Measurements from ENCODE around the gene SGTB. TPM values are rescaled to one million over a fixed set of nuclear protein-coding genes. Genes with fewer than 3 reads are reported as not detected.

Gene SGTB
- total and polyA plus RNA-seq, 11 donors, result 1.8 to 14.4 (median 6.5) TPM

DNA sequence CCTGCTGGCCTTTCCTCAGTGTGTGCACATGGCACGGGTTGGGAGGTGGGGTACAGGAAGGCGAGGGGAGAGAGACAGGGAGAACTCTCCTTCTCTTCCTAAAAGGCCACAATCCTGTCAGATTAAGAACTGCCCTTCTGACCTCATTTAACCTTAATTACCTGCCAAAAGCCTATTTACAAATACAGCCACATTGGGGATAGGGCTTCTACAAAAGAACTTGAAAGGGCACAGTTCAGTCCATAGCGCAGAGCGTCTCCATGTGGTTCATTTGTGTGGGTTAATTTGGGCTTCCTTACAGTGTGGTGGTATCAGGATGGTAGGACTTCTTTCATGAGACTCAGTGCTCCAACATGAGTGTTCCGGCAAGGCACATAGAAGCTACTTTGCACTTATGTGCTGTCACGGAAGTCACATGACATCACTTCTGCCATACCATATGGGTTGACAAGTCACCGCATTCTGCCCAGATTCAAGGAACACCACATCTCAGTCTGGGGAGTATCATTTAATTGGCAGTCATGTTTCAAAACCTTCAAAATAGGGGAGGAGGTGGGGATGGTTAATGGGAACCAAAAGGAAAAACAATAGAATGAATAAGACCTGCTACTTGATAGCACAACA, 46.9 kb upstream of the SGTB start:
- Histone ChIP-seq H3K36me3 (no peaks in the 10 kb centered on the region), H3K27ac (no peak overlapping the region), H3K4me3 (no peak overlapping the region), H3K9me3 (no peaks in the 10 kb centered on the region), H3K27me3 (no peaks in the 10 kb centered on the region), H3K4me1 (no peaks in the 10 kb centered on the region)
- WGBS, 4 donors, result 95 to 100% (median 97%) methylated on average over 7 of the region's 7 CpGs
- DNase-seq (no peak), ATAC-seq (no peak)
- intact Hi-C loops (cut with DNase I), result loop anchor here in 6 of 10 donors (10.0 kb wide), 6 partner anchors 156 to 536 kb away; partner anchors contain the start of genes ERBIN (in 1 of the 6) and SREK1 (in 1 of the 6)
- TF ChIP-seq POLR2A (IDR thresholded peaks at IDR 0.05) (no peak), CTCF (IDR thresholded peaks at IDR 0.05) (no peak)

DNA sequence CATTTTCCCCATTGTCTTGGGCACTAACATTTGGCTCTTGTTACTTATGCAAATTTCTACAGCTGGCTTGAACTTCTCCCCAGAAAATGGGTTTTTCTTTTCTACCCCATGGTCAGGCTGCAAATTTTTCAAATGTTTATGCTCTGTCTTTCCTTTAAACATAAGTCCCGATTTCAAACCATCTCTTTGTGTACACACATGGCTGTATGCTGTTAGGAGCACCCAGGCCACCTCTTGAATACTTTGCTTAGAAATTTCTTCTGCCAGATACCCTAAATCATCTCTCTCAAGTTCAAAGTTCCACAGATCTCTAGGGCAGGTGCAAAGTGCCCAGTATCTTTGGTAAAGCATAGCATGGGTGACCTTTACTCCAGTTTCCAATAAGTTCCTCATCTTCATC, 45.7 kb upstream of the SGTB start:
- no peaks in the 10 kb centered on the region for H3K27me3 ChIP-seq
- no peak for TF ChIP-seq POLR2A (IDR thresholded peaks at IDR 0.05)
- no peak for TF ChIP-seq CTCF (IDR thresholded peaks at IDR 0.05)
- no peaks in the 10 kb centered on the region for H3K36me3 ChIP-seq
- intact Hi-C loops (cut with DNase I), result loop anchor here in 6 of 10 donors (10.0 kb wide), 6 partner anchors 157 to 537 kb away; partner anchors contain the start of genes ERBIN (in 1 of the 6) and SREK1 (in 1 of the 6)
- WGBS, 4 donors, result 96 to 100% (median 99%) methylated on average over 1 of the region's 1 CpG
- H3K27ac ChIP-seq, result no peak overlapping the region
- DNase-seq, result no peak
- no peaks in the 10 kb centered on the region for H3K9me3 ChIP-seq
- ATAC-seq, result no peak
- H3K4me3 ChIP-seq, result no peak overlapping the region
- H3K4me1 ChIP-seq, result no peaks in the 10 kb centered on the region

- no peaks in the 10 kb centered on the region for H3K27me3 ChIP-seq
- intact Hi-C loops (cut with DNase I), result loop anchor here in 6 of 10 donors (10.0 kb wide), 6 partner anchors 158 to 538 kb away; partner anchors contain the start of genes ERBIN (in 1 of the 6) and SREK1 (in 1 of the 6)
- DNase-seq, result no peak
- no peaks in the 10 kb centered on the region for H3K36me3 ChIP-seq
- no peaks in the 10 kb centered on the region for H3K9me3 ChIP-seq
- H3K4me1 ChIP-seq, result no peaks in the 10 kb centered on the region
- WGBS, 4 donors, result 95 to 100% (median 99%) methylated on average over 2 of the region's 2 CpGs
- no peak overlapping the region for H3K4me3 ChIP-seq
- ATAC-seq, result no peak
- TF ChIP-seq POLR2A (IDR thresholded peaks at IDR 0.05), result no peak
- no peak for TF ChIP-seq CTCF (IDR thresholded peaks at IDR 0.05)
- H3K27ac ChIP-seq, result no peak overlapping the region
Observed at GRCh38 chr5:65766781-65767180, 44.9 kb upstream of the SGTB start.

GRCh38 chr5:65766175-65766574, 44.3 kb upstream of the SGTB start:
- ATAC-seq, result no peak
- TF ChIP-seq POLR2A (IDR thresholded peaks at IDR 0.05) (no peak), CTCF (IDR thresholded peaks at IDR 0.05) (no peak)
- Histone ChIP-seq H3K27me3 (no peaks in the 10 kb centered on the region), H3K36me3 (no peaks in the 10 kb centered on the region), H3K4me1 (peaks cover 0 to 5% (median 0%) of the 10 kb centered on the region in 12 donors), H3K4me3 (no peak overlapping the region), H3K27ac (no peak overlapping the region), H3K9me3 (no peaks in the 10 kb centered on the region)
- intact Hi-C loops (cut with DNase I), result loop anchor here in 6 of 10 donors (10.0 kb wide), 6 partner anchors 159 to 539 kb away; partner anchors contain the start of genes ERBIN (in 1 of the 6) and SREK1 (in 1 of the 6)
- 68 to 95% (median 85%) methylated on average over 2 of the region's 2 CpGs for WGBS, 4 donors
- no peak for DNase-seq
